ENCODE measurements around the gene AKAP10. TPM values are rescaled to one million over a fixed set of nuclear protein-coding genes. Genes with fewer than 3 reads are reported as not detected.

Gene AKAP10
- total and polyA plus RNA-seq, 10 of the 15 experiments (the other 5 are each of a cell fraction or from before 2014, with no cell fraction given): 4.3 to 23.7 (median 14.7) TPM

DNA sequence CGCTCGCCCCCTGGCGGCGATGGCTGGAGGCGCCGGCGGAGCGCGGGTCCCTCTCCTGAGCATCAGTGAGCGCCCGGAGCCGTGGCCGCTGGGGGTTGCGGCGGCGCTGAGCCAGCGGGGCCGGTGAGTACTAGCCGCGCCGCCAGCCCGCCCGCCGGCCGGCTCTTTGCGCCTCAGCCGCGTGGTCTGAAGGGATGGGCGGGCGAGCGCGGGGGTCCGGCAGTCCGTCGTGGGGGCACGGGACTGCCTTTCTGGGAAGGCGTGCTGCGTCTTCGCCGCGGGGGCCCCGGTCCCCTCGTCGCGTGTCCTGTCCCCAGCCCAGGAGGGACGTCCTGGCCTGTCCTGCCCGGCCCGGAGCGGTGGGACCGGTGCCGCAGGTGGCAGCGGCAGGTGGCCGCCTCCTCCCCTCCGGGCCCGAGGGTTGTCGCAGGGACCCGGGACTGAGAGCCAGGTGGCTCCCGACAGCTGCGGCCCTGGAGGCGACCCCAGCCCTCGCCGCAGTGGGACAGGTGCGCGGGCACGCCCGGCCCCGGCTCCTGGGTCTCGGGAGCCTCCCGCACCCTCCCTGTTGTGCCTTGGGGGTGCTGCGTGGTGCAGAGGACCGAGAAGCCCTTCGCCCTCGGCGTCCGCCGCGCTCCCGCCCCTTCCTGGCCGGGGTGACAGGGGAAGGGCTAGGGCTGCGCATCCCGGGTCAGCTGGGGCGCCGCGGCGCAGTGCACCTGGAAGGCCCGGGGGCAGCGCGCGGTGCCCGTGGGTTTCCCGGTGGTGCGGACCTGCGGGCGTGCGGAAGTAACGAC lies 31.9 kb upstream of the AKAP10 start, which contains the start of gene SPECC1 (continued):
- no peak for TF ChIP-seq EGR1 (IDR thresholded peaks at IDR 0.05; ENCODE audit: borderline replicate concordance in 1 of 2, low read depth in 2 of 2, low read length in 2 of 2)
- TF ChIP-seq MYC (IDR thresholded peaks at IDR 0.05; ENCODE audit: insufficient read depth, insufficient read length, insufficient replicate concordance, low read length, severe bottlenecking): no peak
- TF ChIP-seq, protein P1, sequence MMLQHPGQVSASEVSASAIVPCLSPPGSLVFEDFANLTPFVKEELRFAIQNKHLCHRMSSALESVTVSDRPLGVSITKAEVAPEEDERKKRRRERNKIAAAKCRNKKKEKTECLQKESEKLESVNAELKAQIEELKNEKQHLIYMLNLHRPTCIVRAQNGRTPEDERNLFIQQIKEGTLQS (IDR thresholded peaks at IDR 0.05; ENCODE audit: borderline replicate concordance, extremely low read depth, low read depth, low read length): peak; percentile 46; the same call in 1 of the 2 replicates
- TF ChIP-seq, protein P2, sequence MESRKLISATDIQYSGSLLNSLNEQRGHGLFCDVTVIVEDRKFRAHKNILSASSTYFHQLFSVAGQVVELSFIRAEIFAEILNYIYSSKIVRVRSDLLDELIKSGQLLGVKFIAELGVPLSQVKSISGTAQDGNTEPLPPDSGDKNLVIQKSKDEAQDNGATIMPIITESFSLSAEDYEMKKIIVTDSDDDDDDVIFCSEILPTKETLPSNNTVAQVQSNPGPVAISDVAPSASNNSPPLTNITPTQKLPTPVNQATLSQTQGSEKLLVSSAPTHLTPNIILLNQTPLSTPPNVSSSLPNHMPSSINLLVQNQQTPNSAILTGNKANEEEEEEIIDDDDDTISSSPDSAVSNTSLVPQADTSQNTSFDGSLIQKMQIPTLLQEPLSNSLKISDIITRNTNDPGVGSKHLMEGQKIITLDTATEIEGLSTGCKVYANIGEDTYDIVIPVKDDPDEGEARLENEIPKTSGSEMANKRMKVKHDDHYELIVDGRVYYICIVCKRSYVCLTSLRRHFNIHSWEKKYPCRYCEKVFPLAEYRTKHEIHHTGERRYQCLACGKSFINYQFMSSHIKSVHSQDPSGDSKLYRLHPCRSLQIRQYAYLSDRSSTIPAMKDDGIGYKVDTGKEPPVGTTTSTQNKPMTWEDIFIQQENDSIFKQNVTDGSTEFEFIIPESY (IDR thresholded peaks at IDR 0.05): no peak
- no peak for TF ChIP-seq CHD2 (IDR thresholded peaks at IDR 0.05; ENCODE audit: borderline replicate concordance, low read depth, low read length)
- TF ChIP-seq, protein P3, sequence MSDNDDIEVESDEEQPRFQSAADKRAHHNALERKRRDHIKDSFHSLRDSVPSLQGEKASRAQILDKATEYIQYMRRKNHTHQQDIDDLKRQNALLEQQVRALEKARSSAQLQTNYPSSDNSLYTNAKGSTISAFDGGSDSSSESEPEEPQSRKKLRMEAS (IDR thresholded peaks at IDR 0.05; ENCODE audit: low read depth, low read length): no peak
- TF ChIP-seq, protein P4, sequence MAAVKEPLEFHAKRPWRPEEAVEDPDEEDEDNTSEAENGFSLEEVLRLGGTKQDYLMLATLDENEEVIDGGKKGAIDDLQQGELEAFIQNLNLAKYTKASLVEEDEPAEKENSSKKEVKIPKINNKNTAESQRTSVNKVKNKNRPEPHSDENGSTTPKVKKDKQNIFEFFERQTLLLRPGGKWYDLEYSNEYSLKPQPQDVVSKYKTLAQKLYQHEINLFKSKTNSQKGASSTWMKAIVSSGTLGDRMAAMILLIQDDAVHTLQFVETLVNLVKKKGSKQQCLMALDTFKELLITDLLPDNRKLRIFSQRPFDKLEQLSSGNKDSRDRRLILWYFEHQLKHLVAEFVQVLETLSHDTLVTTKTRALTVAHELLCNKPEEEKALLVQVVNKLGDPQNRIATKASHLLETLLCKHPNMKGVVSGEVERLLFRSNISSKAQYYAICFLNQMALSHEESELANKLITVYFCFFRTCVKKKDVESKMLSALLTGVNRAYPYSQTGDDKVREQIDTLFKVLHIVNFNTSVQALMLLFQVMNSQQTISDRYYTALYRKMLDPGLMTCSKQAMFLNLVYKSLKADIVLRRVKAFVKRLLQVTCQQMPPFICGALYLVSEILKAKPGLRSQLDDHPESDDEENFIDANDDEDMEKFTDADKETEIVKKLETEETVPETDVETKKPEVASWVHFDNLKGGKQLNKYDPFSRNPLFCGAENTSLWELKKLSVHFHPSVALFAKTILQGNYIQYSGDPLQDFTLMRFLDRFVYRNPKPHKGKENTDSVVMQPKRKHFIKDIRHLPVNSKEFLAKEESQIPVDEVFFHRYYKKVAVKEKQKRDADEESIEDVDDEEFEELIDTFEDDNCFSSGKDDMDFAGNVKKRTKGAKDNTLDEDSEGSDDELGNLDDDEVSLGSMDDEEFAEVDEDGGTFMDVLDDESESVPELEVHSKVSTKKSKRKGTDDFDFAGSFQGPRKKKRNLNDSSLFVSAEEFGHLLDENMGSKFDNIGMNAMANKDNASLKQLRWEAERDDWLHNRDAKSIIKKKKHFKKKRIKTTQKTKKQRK (IDR thresholded peaks at IDR 0.05; ENCODE audit: low read depth, low read length): no peak
- no peak for TF ChIP-seq TAF1 (IDR thresholded peaks at IDR 0.05; ENCODE audit: borderline replicate concordance, low read depth, low read length)
- TF ChIP-seq CHD1 (IDR thresholded peaks at IDR 0.05; ENCODE audit: low read depth, low read length): no peak
- no peak for TF ChIP-seq CEBPB (IDR thresholded peaks at IDR 0.05; ENCODE audit: borderline replicate concordance in 1 of 2, low read depth in 2 of 2, low read length in 2 of 2)
- TF ChIP-seq RAD21 (IDR thresholded peaks at IDR 0.05; ENCODE audit: insufficient read depth, low read depth, low read length): no peak
- no peak for TF ChIP-seq CBFB (IDR thresholded peaks at IDR 0.05; ENCODE audit: low read depth)
- no peak for TF ChIP-seq CREM (IDR thresholded peaks at IDR 0.05; ENCODE audit: low read depth)
- TF ChIP-seq CBX5 (IDR thresholded peaks at IDR 0.05; ENCODE audit: low read depth): no peak
- no peak for TF ChIP-seq IKZF2 (IDR thresholded peaks at IDR 0.05)
- peak; percentile 30; the same call in 1 of the 2 replicates for TF ChIP-seq SREBF1 (IDR thresholded peaks at IDR 0.05; ENCODE audit: low read length)
- TF ChIP-seq, protein P5, sequence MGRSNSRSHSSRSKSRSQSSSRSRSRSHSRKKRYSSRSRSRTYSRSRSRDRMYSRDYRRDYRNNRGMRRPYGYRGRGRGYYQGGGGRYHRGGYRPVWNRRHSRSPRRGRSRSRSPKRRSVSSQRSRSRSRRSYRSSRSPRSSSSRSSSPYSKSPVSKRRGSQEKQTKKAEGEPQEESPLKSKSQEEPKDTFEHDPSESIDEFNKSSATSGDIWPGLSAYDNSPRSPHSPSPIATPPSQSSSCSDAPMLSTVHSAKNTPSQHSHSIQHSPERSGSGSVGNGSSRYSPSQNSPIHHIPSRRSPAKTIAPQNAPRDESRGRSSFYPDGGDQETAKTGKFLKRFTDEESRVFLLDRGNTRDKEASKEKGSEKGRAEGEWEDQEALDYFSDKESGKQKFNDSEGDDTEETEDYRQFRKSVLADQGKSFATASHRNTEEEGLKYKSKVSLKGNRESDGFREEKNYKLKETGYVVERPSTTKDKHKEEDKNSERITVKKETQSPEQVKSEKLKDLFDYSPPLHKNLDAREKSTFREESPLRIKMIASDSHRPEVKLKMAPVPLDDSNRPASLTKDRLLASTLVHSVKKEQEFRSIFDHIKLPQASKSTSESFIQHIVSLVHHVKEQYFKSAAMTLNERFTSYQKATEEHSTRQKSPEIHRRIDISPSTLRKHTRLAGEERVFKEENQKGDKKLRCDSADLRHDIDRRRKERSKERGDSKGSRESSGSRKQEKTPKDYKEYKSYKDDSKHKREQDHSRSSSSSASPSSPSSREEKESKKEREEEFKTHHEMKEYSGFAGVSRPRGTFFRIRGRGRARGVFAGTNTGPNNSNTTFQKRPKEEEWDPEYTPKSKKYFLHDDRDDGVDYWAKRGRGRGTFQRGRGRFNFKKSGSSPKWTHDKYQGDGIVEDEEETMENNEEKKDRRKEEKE (IDR thresholded peaks at IDR 0.05): no peak
- no peak for TF ChIP-seq ASH2L (IDR thresholded peaks at IDR 0.05; ENCODE audit: borderline replicate concordance, low read depth)
- TF ChIP-seq RFX5 (IDR thresholded peaks at IDR 0.05; ENCODE audit: low read depth, low read length): no peak
- TF ChIP-seq FOXK2 (IDR thresholded peaks at IDR 0.05): no peak
- no peak for TF ChIP-seq BCL11A (IDR thresholded peaks at IDR 0.05; ENCODE audit: low read depth, low read length)
